Activated B cell treated with CpG ODN at 0.5 μM for 24 hours (primary cell): ENCODE measurements around the gene ZNF607. TPM values are rescaled to one million over a fixed set of nuclear protein-coding genes. Genes with fewer than 3 reads are reported as not detected.
A peak's percentile ranks its signal among the peaks of the same experiment; 100 is the strongest.

Source experiments
- ATAC-seq: fragments of 200-7000 bp; cut with Tn5 transposase; one replicate; pipeline ENCODE4 v1.10.0; 2021; ENCODE audit warnings: low read depth, mild to moderate bottlenecking, moderate library complexity
- CTCF ChIA-PET: fragments of 350-600 bp; sonication (Branson Sonifier 250); formaldehyde crosslinking; loops from one replicate; lab custom pipeline; 2021; ENCODE audit warnings: antibody characterized with exemption; lab: Charles Lee
- POLR2A ChIA-PET: fragments of 350-600 bp; sonication (Branson Sonifier 250); formaldehyde crosslinking; loops from one replicate; lab custom pipeline; 2021; ENCODE audit warnings: antibody characterized with exemption; lab: Charles Lee
- DNase-seq: peaks from one replicate; pipeline ENCODE4 v3.0.0; 2022
- H3K27ac Mint-ChIP-seq: one replicate; pipeline ENCODE4 v1.8.0; 2020; ENCODE audit warnings: mixed read lengths
- H3K27me3 Mint-ChIP-seq: one replicate; pipeline ENCODE4 v1.8.0; 2021; ENCODE audit warnings: mixed read lengths
- H3K36me3 Mint-ChIP-seq: one replicate; pipeline ENCODE4 v1.8.0; 2021; ENCODE audit warnings: low read depth, mixed read lengths
- H3K4me1 Mint-ChIP-seq: one replicate; pipeline ENCODE4 v1.8.0; 2021; ENCODE audit warnings: mixed read lengths
- H3K4me3 Mint-ChIP-seq: one replicate; pipeline ENCODE4 v1.8.0; 2020; ENCODE audit warnings: mild to moderate bottlenecking, mixed read lengths
- H3K9me3 Mint-ChIP-seq: one replicate; pipeline ENCODE4 v1.8.0; 2020; ENCODE audit warnings: mixed read lengths
- CTCF ChIP-seq: fragments of 200-600 bp; IDR thresholded peaks from one replicate; pipeline ENCODE4 v1.8.0; 2022; ENCODE audit warnings: antibody characterized with exemption, mild to moderate bottlenecking
- intact Hi-C: fragments of 100-400 bp; cut with micrococcal nuclease; formaldehyde crosslinking; loops from one replicate; pipeline ENCODE4 v1.15.1; 2024
- total RNA-seq: library from RNA; stranded (reverse); gene quantifications from 2 replicates; pipeline ENCODE4 v1.2.3, GENCODE V29; 2022

The ZNF607 gene
- total RNA-seq, 1 donor from 2014 or later = 9.6 TPM

- intact Hi-C loops = loop anchor here (1.0 to 10.0 kb wide), 6 partner anchors 38 to 1540 kb away; partner anchors contain the start of genes OVOL3, POLR2I, TBCB and ZNF383
- CTCF ChIA-PET = no interaction called here
- Mint-ChIP-seq H3K4me3 (peak overlapping the region; percentile 95), H3K9me3 (peaks cover 2% of the 10 kb centered on the region), H3K27ac (peak overlapping the region; percentile 95), H3K4me1 (peaks cover 28% of the 10 kb centered on the region), H3K27me3 (no peaks in the 10 kb centered on the region), H3K36me3 (peaks cover 16% of the 10 kb centered on the region)
- peak; percentile 33 for ATAC-seq
- peak; percentile 32 for DNase-seq
- no peak for TF ChIP-seq CTCF
- POLR2A ChIA-PET = interaction anchor here (0.7 to 1.6 kb wide), 8 partner anchors 36 to 1440 kb away, joined by 3 to 11 read pairs (median 4); partner anchors contain the start of genes ZNF146, ZNF527, ZNF540 and ZNF565
Measured at GRCh38 chr19:37654629-37655300, 64.8 kb downstream of the ZNF607 start.

- TF ChIP-seq CTCF = no peak
- Mint-ChIP-seq H3K27ac (peak overlapping the region; percentile 95), H3K36me3 (peaks cover 20% of the 10 kb centered on the region), H3K4me1 (peaks cover 28% of the 10 kb centered on the region), H3K4me3 (peak overlapping the region; percentile 95), H3K27me3 (no peaks in the 10 kb centered on the region), H3K9me3 (peaks cover 2% of the 10 kb centered on the region)
- CTCF ChIA-PET = no interaction called here
- POLR2A ChIA-PET = interaction anchor here (0.6 to 1.6 kb wide), 4 partner anchors 36 to 1437 kb away, joined by 3 to 11 read pairs (median 5); partner anchors contain the start of genes ZNF540, ZNF571 and ZNF793
- ATAC-seq = no peak
- DNase-seq = no peak
- intact Hi-C loops = loop anchor here (2.0 to 10.0 kb wide), 3 partner anchors 65 to 1539 kb away; partner anchors contain the start of genes OVOL3, POLR2I, TBCB and ZNF569
Measured at GRCh38 chr19:37654118-37654517, 65.4 kb downstream of the ZNF607 start.

Other genes starting within 250 kb of the ZNF607 start
- 8.4 and 8.7 TPM in 2 replicates for gene ZNF793, start 212.8 kb downstream of the ZNF607 start, total RNA-seq
- 5.0 and 5.2 TPM in 2 replicates for gene ZNF571, start 125.0 kb downstream of the ZNF607 start, total RNA-seq
- 1.9 and 2.9 TPM in 2 replicates for gene ZNF540, start 124.9 kb downstream of the ZNF607 start, total RNA-seq
- 13.7 and 16.4 TPM in 2 replicates for gene ZFP30, start 64.3 kb downstream of the ZNF607 start, total RNA-seq
- gene ZNF573, start 59.8 kb upstream of the ZNF607 start, total RNA-seq = 18.7 and 19.8 TPM in 2 replicates
- not detected in 2 replicates for gene WDR87, start 186.8 kb upstream of the ZNF607 start, total RNA-seq
- 120 and 145 TPM in 2 replicates for gene SIPA1L3, start 187.4 kb upstream of the ZNF607 start, total RNA-seq